ENCODE data around the gene OR13C8. TPM values are rescaled to one million over a fixed set of nuclear protein-coding genes. Genes with fewer than 3 reads are reported as not detected.

The OR13C8 gene
- total RNA-seq, 1 donor from 2014 or later, result not detected

GRCh38 chr9:104553261-104553660, 15.7 kb upstream of the OR13C8 start:
- H3K4me3 ChIP-seq, result no peak overlapping the region
- H3K36me3 ChIP-seq, result no peaks in the 10 kb centered on the region
- H3K27ac ChIP-seq (replicated peaks), result no peak overlapping the region
- intact Hi-C loops (cut with micrococcal nuclease), result no loop called here
- H3K27me3 ChIP-seq (ENCODE audit: low read depth), result no peaks in the 10 kb centered on the region
- no peaks in the 10 kb centered on the region for H3K4me1 ChIP-seq
- peaks cover 3% of the 10 kb centered on the region for H3K9me3 ChIP-seq (replicated peaks)
- DNase-seq, result no peak
- no peak for TF ChIP-seq CTCF (IDR thresholded peaks at IDR 0.05; ENCODE audit: borderline replicate concordance)

GRCh38 chr9:104555521-104555920, 13.4 kb upstream of the OR13C8 start:
- DNase-seq, result no peak
- Histone ChIP-seq H3K36me3 (no peaks in the 10 kb centered on the region), H3K4me3 (no peak overlapping the region), H3K27me3 (ENCODE audit: low read depth) (no peaks in the 10 kb centered on the region), H3K27ac (replicated peaks) (no peak overlapping the region), H3K4me1 (no peaks in the 10 kb centered on the region), H3K9me3 (replicated peaks) (peaks cover 21% of the 10 kb centered on the region)
- TF ChIP-seq CTCF (IDR thresholded peaks at IDR 0.05; ENCODE audit: borderline replicate concordance), result no peak
- intact Hi-C loops (cut with micrococcal nuclease), result no loop called here

GRCh38 chr9:104556830-104557634, 11.9 kb upstream of the OR13C8 start:
- DNase-seq, result no peak
- Histone ChIP-seq H3K36me3 (no peaks in the 10 kb centered on the region), H3K4me3 (no peak overlapping the region), H3K27me3 (ENCODE audit: low read depth) (no peaks in the 10 kb centered on the region), H3K4me1 (no peaks in the 10 kb centered on the region), H3K9me3 (replicated peaks) (peaks cover 21% of the 10 kb centered on the region), H3K27ac (replicated peaks) (no peak overlapping the region)
- TF ChIP-seq CTCF (IDR thresholded peaks at IDR 0.05; ENCODE audit: borderline replicate concordance), result no peak
- intact Hi-C loops (cut with micrococcal nuclease), result no loop called here

- Histone ChIP-seq H3K9me3 (replicated peaks) (peaks cover 8% of the 10 kb centered on the region), H3K4me1 (no peaks in the 10 kb centered on the region), H3K27me3 (ENCODE audit: low read depth) (no peaks in the 10 kb centered on the region), H3K4me3 (no peak overlapping the region), H3K36me3 (no peaks in the 10 kb centered on the region), H3K27ac (replicated peaks) (no peak overlapping the region)
- intact Hi-C loops (cut with micrococcal nuclease), result no loop called here
- TF ChIP-seq CTCF (IDR thresholded peaks at IDR 0.05; ENCODE audit: borderline replicate concordance), result no peak
- no peak for DNase-seq
These were observed 4.6 kb upstream of the OR13C8 start for GRCh38 chr9:104564358-104564757.

- DNase-seq, result no peak
- no peak overlapping the region for H3K4me3 ChIP-seq
- H3K27ac ChIP-seq (replicated peaks), result no peak overlapping the region
- H3K27me3 ChIP-seq (ENCODE audit: low read depth), result no peaks in the 10 kb centered on the region
- peaks cover 33% of the 10 kb centered on the region for H3K9me3 ChIP-seq (replicated peaks)
- H3K36me3 ChIP-seq, result no peaks in the 10 kb centered on the region
- TF ChIP-seq CTCF (IDR thresholded peaks at IDR 0.05; ENCODE audit: borderline replicate concordance), result no peak
- H3K4me1 ChIP-seq, result no peaks in the 10 kb centered on the region
- intact Hi-C loops (cut with micrococcal nuclease), result no loop called here
These were observed 3.6 kb downstream of the OR13C8 start for GRCh38 chr9:104572612-104573011.

Data from left ventricle myocardium inferior (tissue), 1 donor.